ENCODE results near the gene MYMK.

Gene MYMK

DNA sequence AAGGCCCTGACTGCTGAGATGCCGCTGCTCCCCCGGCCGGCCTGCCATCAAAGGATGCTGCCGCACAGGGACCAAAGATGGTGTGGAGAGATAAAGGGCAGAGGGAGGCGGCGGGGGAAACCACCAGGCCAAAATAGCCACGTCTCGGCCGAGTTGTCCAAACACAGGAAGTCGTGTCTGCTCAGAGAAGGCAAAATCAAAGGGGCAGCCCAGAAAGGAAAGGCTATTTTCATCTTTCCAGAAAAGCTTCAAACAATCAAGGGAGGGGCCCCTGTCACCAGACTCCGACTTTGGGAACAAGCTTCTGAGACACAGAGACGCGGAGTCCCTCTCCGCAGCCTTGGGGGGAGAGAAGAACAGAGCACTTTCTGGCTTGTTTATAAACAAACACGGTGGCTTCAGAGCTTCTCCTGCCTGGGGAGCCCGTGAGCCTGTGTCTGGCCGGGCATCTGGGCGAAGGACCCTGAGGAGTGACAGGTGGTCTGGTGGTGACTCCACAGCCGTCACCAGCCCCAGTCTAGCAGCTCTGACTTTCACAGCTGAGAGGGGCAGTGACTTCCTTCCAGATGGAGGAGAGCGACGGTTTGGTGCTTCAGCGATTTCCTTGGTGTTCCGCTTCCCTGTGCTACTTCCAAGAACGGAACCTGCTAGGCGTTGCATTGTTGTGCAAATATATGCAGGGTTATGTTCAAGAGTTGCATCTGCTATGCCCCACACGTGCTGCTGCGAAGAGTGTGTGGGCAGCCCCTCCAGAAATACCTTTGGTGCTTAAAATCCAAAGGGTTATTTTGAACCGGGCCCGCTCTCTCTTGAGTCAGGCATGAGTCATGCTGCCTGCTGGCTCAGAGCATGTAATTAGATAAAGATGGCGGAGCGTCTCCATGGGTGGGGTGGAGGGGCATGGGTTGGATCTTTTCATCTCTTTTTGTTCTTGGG lies 33.7 kb upstream of the MYMK start:
- DNase-seq (ENCODE audit: low read depth) = no peak

GRCh38 chr9:133557581-133557980 lies 32.8 kb upstream of the MYMK start:
- no peak for DNase-seq (ENCODE audit: low read depth)

- no peak for DNase-seq (ENCODE audit: low read depth)
These were observed 31.6 kb upstream of the MYMK start for GRCh38 chr9:133556354-133556753.

GRCh38 chr9:133554729-133555128 lies 30.0 kb upstream of the MYMK start:
- DNase-seq (ENCODE audit: low read depth) = no peak

GRCh38 chr9:133553973-133554713 lies 29.4 kb upstream of the MYMK start:
- DNase-seq (ENCODE audit: low read depth) = no peak

GRCh38 chr9:133553123-133553522 lies 28.4 kb upstream of the MYMK start:
- no peak for DNase-seq (ENCODE audit: low read depth)

DNA sequence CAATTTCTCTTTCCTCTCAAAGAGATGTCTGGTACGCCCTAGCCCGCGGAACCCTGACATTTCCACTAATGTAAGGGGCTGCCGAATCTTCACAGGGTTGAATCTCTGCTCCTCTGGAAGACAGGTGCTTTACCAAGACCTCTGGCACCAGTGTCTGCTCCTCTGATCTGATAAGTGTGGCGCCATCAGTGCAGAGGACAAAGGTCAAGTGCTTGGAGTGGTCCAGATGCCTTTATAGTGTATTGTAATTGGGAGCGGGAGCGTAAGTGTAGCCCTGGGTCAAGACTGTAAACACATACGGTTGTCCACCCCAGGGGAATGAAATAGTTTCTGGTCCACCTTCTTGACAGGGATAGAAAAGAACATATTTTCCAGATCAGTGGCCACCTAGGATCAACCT lies 27.5 kb upstream of the MYMK start:
- DNase-seq (ENCODE audit: low read depth) = no peak

DNA sequence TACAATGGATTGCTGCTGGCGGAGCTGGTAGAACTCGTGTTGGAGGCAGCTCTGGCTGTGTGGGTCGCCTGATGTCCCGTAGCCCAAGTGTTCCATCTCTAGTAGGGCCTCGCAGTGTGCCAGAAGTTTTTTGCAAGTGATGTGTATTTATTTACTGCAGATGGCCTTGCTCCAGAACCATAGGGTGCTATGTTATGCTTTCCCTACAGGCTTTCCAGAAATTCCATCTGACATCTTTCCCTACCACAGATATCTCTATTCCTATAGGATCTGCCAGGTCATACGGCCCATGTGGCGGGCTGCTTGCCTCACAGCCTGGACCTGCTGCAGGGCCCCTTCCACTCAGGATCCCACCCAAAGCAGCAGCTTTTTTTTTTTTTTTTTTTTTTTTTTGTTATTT lies 26.7 kb upstream of the MYMK start:
- no peak for DNase-seq (ENCODE audit: low read depth)

DNA sequence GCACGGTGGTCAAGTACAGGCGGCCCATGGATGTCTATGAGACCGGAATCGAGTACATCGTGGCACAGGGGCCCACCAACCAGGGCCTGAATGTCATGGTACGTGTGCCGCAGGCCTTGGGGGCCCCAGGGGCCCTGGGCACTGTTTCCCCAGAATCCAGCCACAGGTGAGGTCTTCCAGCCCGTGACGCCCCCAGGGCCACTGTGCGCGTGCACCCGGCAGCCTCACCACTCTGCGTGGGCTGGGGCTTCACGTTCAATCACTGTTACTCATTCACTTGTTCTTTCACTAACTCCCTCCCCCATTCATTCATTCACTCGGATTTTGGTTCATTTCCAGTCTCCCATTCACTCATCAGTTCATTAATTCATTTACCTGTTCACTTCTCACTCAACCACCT lies 22.4 kb upstream of the MYMK start:
- no peak for DNase-seq (ENCODE audit: low read depth)

- no peak for DNase-seq (ENCODE audit: low read depth)
These were observed 21.5 kb upstream of the MYMK start for GRCh38 chr9:133546287-133546680.

DNA sequence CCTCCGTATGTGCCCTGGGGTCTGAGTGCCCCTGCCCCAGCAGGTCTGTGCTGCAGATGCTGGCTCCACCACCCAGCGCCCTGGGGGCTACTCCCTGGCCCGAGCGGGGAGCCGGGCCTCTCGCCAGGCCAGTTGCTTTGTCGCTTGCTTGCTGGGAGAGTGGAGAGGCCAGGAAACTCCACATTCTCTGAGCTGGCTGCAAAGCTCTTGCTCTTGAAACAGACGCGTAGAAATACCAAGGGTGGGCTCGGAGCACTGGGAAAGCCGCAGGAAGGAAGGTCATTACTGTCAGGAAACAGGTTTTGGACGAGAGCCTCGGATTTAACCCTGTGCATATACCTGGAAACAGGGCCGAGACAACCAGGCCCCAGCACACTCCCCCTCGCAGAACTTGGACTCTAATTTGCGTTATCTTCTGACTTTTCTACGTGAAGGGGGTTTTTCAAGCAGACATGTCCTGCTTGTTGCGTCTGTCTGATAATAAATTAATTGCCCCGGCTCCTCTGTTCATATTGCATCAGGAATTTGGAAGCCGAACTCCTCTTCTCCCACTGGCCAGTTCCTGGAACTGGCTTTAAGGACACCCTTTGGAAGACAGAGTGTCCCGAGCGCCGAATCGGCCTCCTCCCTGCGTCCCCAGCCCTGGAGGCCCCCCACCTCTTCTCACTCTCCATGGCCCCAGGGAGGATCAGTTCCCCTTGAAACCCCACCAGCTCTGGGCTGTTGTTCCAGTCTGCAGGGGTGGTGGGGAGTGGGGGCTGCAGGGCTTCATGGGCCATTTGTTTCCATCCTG lies 20.9 kb upstream of the MYMK start:
- no peak for DNase-seq (ENCODE audit: low read depth)

- no peak for DNase-seq (ENCODE audit: low read depth)
These were observed 19.2 kb upstream of the MYMK start for GRCh38 chr9:133543772-133544467.

- DNase-seq (ENCODE audit: low read depth) = no peak
These were observed 17.2 kb upstream of the MYMK start for GRCh38 chr9:133542002-133542401.

GRCh38 chr9:133540698-133541025 lies 15.9 kb upstream of the MYMK start:
- no peak for DNase-seq (ENCODE audit: low read depth)

GRCh38 chr9:133539991-133540697 lies 15.4 kb upstream of the MYMK start:
- DNase-seq (ENCODE audit: low read depth) = no peak

- DNase-seq (ENCODE audit: low read depth) = no peak
These were observed 14.4 kb upstream of the MYMK start for GRCh38 chr9:133538851-133539833.

GRCh38 chr9:133538176-133538575 lies 13.4 kb upstream of the MYMK start:
- no peak for DNase-seq (ENCODE audit: low read depth)

DNA sequence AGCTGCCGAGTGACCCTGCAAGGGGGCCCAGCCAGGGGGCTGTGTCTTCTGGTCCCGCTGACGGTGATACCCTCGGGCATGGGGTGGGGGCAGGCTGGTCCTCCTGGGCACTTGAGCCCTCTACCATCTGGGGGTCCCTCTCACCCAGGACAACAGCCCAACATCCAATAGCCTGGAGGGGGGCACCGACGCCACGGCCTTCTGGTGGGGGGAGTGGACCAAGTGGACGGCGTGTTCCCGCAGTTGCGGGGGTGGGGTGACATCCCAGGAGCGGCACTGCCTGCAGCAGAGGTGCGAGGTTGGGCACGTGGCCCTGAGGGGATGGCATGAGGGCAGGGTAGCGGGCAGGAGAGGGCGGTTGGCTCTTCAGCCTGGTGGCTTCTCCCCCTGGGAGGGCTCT lies 12.5 kb upstream of the MYMK start:
- DNase-seq (ENCODE audit: low read depth) = no peak

DNA sequence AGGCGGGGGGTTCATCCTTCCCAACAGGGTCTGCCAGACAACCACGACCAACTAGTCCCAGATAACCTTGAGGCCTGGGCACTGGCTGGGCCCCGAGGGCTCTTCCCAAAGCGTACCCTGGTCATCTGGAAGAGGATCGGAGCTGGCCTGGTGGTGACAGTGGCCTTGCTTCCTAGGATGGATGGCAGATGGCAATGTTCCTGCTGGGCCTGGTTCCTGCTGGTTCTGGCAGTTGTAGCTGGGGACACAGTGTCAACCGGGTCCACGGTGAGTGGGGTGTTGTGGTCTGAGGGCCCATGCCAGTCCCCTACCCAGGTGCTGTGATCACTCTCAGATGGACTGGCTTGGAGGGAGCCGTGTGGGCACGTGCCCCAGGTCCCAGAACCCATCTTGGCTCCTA lies 11.8 kb upstream of the MYMK start:
- DNase-seq (ENCODE audit: low read depth) = no peak

- DNase-seq (ENCODE audit: low read depth) = no peak
These were observed 11.3 kb upstream of the MYMK start for GRCh38 chr9:133536080-133536479.
